H9 (cell line): Measurements from ENCODE around the gene SLC35A2. TPM values are rescaled to one million over a fixed set of nuclear protein-coding genes. Genes with fewer than 3 reads are reported as not detected.

Source experiments
- DNase-seq: peaks from one replicate; pipeline ENCODE4 v3.0.0-alpha.2; 2017
- H2AFZ ChIP-seq: one replicate; pipeline ENCODE4 v1.6.1; 2013; ENCODE audit warnings: mild to moderate bottlenecking, low read length, control low read depth, moderate library complexity
- H2AK5ac ChIP-seq: 2 replicates; pipeline ENCODE4 v1.6.1; 2013; ENCODE audit warnings: low read length, control low read depth, mixed read lengths; ENCODE audit not compliant: insufficient read length
- H2BK120ac ChIP-seq: one replicate; pipeline ENCODE4 v1.6.1; 2013; ENCODE audit warnings: low read depth, mild to moderate bottlenecking, low read length, control low read depth, inconsistent platforms; ENCODE audit not compliant: poor library complexity, severe bottlenecking
- H2BK12ac ChIP-seq: 2 replicates; pipeline ENCODE4 v1.6.1; 2013; ENCODE audit warnings: low read length, control low read depth, mixed read lengths, low read depth; ENCODE audit not compliant: insufficient read length
- H2BK15ac ChIP-seq: 2 replicates; pipeline ENCODE4 v1.6.1; 2013; ENCODE audit warnings: low read depth, low read length, control low read depth
- H2BK20ac ChIP-seq: one replicate; pipeline ENCODE4 v1.6.1; 2013; ENCODE audit warnings: low read depth, mild to moderate bottlenecking, low read length, control low read depth, inconsistent platforms; ENCODE audit not compliant: poor library complexity, severe bottlenecking
- H2BK5ac ChIP-seq: 2 replicates; pipeline ENCODE4 v1.6.1; 2013; ENCODE audit warnings: low read length, control low read depth, mixed read lengths; ENCODE audit not compliant: insufficient read length
- H3K14ac ChIP-seq: 2 replicates; pipeline ENCODE4 v1.6.1; 2013; ENCODE audit warnings: low read length, control low read depth; ENCODE audit not compliant: insufficient read depth
- H3K18ac ChIP-seq: 2 replicates; pipeline ENCODE4 v1.6.1; 2013; ENCODE audit warnings: low read depth, mild to moderate bottlenecking, mixed read lengths, low read length, control low read depth; ENCODE audit not compliant: insufficient read length
- H3K23ac ChIP-seq: 2 replicates; pipeline ENCODE4 v1.6.1; 2013; ENCODE audit warnings: low read length, control low read depth, mixed read lengths, low read depth; ENCODE audit not compliant: insufficient read length
- H3K23me2 ChIP-seq: 2 replicates; pipeline ENCODE4 v1.6.1; 2013; ENCODE audit warnings: low read depth, mild to moderate bottlenecking, mixed read lengths, low read length, control low read depth; ENCODE audit not compliant: insufficient read length, poor library complexity, severe bottlenecking
- H3K27ac ChIP-seq: 2 replicates; pipeline ENCODE4 v1.5.1; 2013; ENCODE audit warnings: low read length, control low read depth, mixed read lengths, low read depth; ENCODE audit not compliant: insufficient read length
- H3K27me3 ChIP-seq: 2 replicates; pipeline ENCODE4 v1.6.1; 2013; ENCODE audit warnings: low read length, control low read depth, inconsistent platforms; ENCODE audit not compliant: insufficient read depth
- H3K4ac ChIP-seq: 2 replicates; pipeline ENCODE4 v1.6.1; 2013; ENCODE audit warnings: low read depth, mild to moderate bottlenecking, control low read depth, inconsistent platforms, low read length, moderate library complexity
- H3K4me1 ChIP-seq: 2 replicates; pipeline ENCODE4 v1.6.1; 2013; ENCODE audit warnings: low read length, control low read depth, inconsistent platforms; ENCODE audit not compliant: insufficient read depth
- H3K4me2 ChIP-seq: 2 replicates; pipeline ENCODE4 v1.6.1; 2013; ENCODE audit warnings: low read length, control low read depth, mixed read lengths; ENCODE audit not compliant: insufficient read length, insufficient read depth
- H3K56ac ChIP-seq: 2 replicates; pipeline ENCODE4 v1.6.1; 2013; ENCODE audit warnings: low read depth, mild to moderate bottlenecking, mixed read lengths, low read length, control low read depth; ENCODE audit not compliant: insufficient read length
- H3K79me1 ChIP-seq: 2 replicates; pipeline ENCODE4 v1.6.1; 2013; ENCODE audit warnings: low read depth, mild to moderate bottlenecking, moderate library complexity, low read length, control low read depth, inconsistent platforms; ENCODE audit not compliant: insufficient read depth, poor library complexity, severe bottlenecking
- H3K79me2 ChIP-seq: 2 replicates; pipeline ENCODE4 v1.6.1; 2013; ENCODE audit warnings: low read length, control low read depth, inconsistent platforms; ENCODE audit not compliant: insufficient read depth
- H3K9ac ChIP-seq: 2 replicates; pipeline ENCODE4 v1.6.1; 2013; ENCODE audit warnings: low read length, control low read depth, mixed read lengths; ENCODE audit not compliant: insufficient read length; ENCODE audit errors: extremely low read depth
- H3K9me3 ChIP-seq: one replicate; pipeline ENCODE4 v1.6.1; 2013; ENCODE audit warnings: low read depth, low read length, inconsistent platforms; ENCODE audit not compliant: control insufficient read depth
- H3T11ph ChIP-seq: one replicate; pipeline ENCODE4 v1.6.1; 2013; ENCODE audit warnings: mild to moderate bottlenecking, low read length, control low read depth, inconsistent platforms
- H4K20me1 ChIP-seq: one replicate; pipeline ENCODE4 v1.6.1; 2013; ENCODE audit not compliant: control insufficient read depth, insufficient read length, insufficient read depth
- H4K5ac ChIP-seq: 2 replicates; pipeline ENCODE4 v1.6.1; 2013; ENCODE audit warnings: low read depth, mild to moderate bottlenecking, mixed read lengths, low read length, control low read depth; ENCODE audit not compliant: insufficient read length
- H4K8ac ChIP-seq: replicated peaks from 2 replicates; pipeline ENCODE4 v1.6.1; 2013; ENCODE audit warnings: low read length, control low read depth, mixed read lengths, low read depth; ENCODE audit not compliant: insufficient read length
- H4K91ac ChIP-seq: 2 replicates; pipeline ENCODE4 v1.6.1; 2013; ENCODE audit warnings: low read depth, mild to moderate bottlenecking, moderate library complexity, mixed read lengths, low read length, control low read depth; ENCODE audit not compliant: insufficient read length
- H3K27ac Mint-ChIP-seq, 3 experiments: 2 replicates in 2 of 3; 3 replicates in 1 of 3; pipeline ENCODE4 v1.8.0; 2020 to 2021; ENCODE audit warnings: mixed read lengths in 3 of 3, mild to moderate bottlenecking in 1 of 3, moderate library complexity in 1 of 3
- H3K27me3 Mint-ChIP-seq: 2 replicates; pipeline ENCODE4 v1.8.0; 2021; ENCODE audit warnings: low read depth, mild to moderate bottlenecking, moderate library complexity, mixed read lengths
- H3K36me3 Mint-ChIP-seq, 3 experiments: 2 replicates in 2 of 3; 3 replicates in 1 of 3; pipeline ENCODE4 v1.8.0; 2020 to 2021; ENCODE audit warnings: low read depth in 3 of 3, mixed read lengths in 3 of 3; ENCODE audit not compliant: insufficient read depth in 1 of 3
- H3K4me1 Mint-ChIP-seq, 2 experiments: 2 replicates each; pipeline ENCODE4 v1.8.0; 2020; ENCODE audit warnings: mixed read lengths in 2 of 2
- H3K4me3 Mint-ChIP-seq, 2 experiments: 2 replicates in 1 of 2; 3 replicates in 1 of 2; pipeline ENCODE4 v1.8.0; 2020 to 2021; ENCODE audit warnings: mild to moderate bottlenecking in 2 of 2, mixed read lengths in 2 of 2, moderate library complexity in 1 of 2
- H3K9me3 Mint-ChIP-seq, 2 experiments: 2 replicates in 1 of 2; 3 replicates in 1 of 2; pipeline ENCODE4 v1.8.0; 2020; ENCODE audit warnings: mild to moderate bottlenecking in 2 of 2, mixed read lengths in 2 of 2, moderate library complexity in 1 of 2
- CTCF ChIP-seq: fragments of 200-600 bp; sonication (generic); conservative IDR thresholded peaks from 3 replicates; pipeline ENCODE4 v1.8.0; 2021; ENCODE audit warnings: antibody characterized with exemption, mild to moderate bottlenecking
- WGBS: extraction: QIAGEN DNeasy Blood & Tissue Kit; methylation state at CpG from one replicate; pipeline ENCODE4 v1.1.7; 2013; ENCODE audit warnings: missing lambda C conversion rate, low lambda C conversion rate, mixed read lengths; ENCODE audit not compliant: insufficient read length; ENCODE audit errors: extremely low coverage; 5-methylcytosine and 5-hydroxymethylcytosine counted together
- total RNA-seq: library from RNA; stranded (reverse); gene quantifications from 2 replicates; pipeline ENCODE4 v1.2.1, GENCODE V29; 2021

SLC35A2 gene
- total RNA-seq, 1 experiment from 2014 or later: 32.9 TPM

GRCh38 chrX:48904626-48905025 lies 6.8 kb downstream of the SLC35A2 start:
- H3K27ac ChIP-seq: no peak overlapping the region
- no peak overlapping the region for H2BK120ac ChIP-seq
- no peak overlapping the region for H3K9ac ChIP-seq
- Mint-ChIP-seq H3K9me3 (peaks cover 70% of the 10 kb centered on the region in 2 experiments), H3K36me3 (peaks cover 23 to 56% (median 50%) of the 10 kb centered on the region in 3 experiments), H3K4me3 (no peak overlapping the region), H3K27me3 (no peaks in the 10 kb centered on the region; the same call in none of the 2 replicates), H3K27ac (no peak overlapping the region), H3K4me1 (peaks cover 4 to 5% of the 10 kb centered on the region in 2 experiments; a peak in 3 of 4 replicates)
- no peaks in the 10 kb centered on the region for H3K4me1 ChIP-seq
- no peak overlapping the region for H4K5ac ChIP-seq
- H3K79me1 ChIP-seq: no peaks in the 10 kb centered on the region
- no peak for DNase-seq
- no peak overlapping the region for H3K4ac ChIP-seq
- H4K91ac ChIP-seq: no peak overlapping the region
- no peak overlapping the region for H3K14ac ChIP-seq
- H2AK5ac ChIP-seq: no peak overlapping the region
- peaks cover 3% of the 10 kb centered on the region for H4K20me1 ChIP-seq
- no peak overlapping the region for H4K8ac ChIP-seq
- no peak overlapping the region for H2AFZ ChIP-seq
- H3K23me2 ChIP-seq: no peaks in the 10 kb centered on the region
- H3T11ph ChIP-seq: no peak overlapping the region
- H2BK12ac ChIP-seq: no peak overlapping the region
- no peak overlapping the region for H3K18ac ChIP-seq
- no peak overlapping the region for H3K56ac ChIP-seq
- H3K23ac ChIP-seq: no peak overlapping the region
- H3K79me2 ChIP-seq: no peaks in the 10 kb centered on the region; the same call in 1 of the 2 replicates
- no CpG with 5 or more reads among the region's 14 CpGs for WGBS
- H2BK20ac ChIP-seq: no peak overlapping the region
- TF ChIP-seq CTCF: no peak
- H3K4me2 ChIP-seq: no peak overlapping the region
- no peaks in the 10 kb centered on the region for H3K9me3 ChIP-seq
- no peak overlapping the region for H2BK5ac ChIP-seq
- H2BK15ac ChIP-seq: no peak overlapping the region
- no peaks in the 10 kb centered on the region for H3K27me3 ChIP-seq
